Suppressor macrophage treated with lipopolysaccharide for 1 hour (primary cell): Measurements from ENCODE around the gene MYO18B.

ENCODE experiments used
- DNase-seq, 3 donors: peaks; one replicate each; pipeline ENCODE4 v3.0.0-alpha.2; 2020 to 2022

Gene MYO18B

DNA sequence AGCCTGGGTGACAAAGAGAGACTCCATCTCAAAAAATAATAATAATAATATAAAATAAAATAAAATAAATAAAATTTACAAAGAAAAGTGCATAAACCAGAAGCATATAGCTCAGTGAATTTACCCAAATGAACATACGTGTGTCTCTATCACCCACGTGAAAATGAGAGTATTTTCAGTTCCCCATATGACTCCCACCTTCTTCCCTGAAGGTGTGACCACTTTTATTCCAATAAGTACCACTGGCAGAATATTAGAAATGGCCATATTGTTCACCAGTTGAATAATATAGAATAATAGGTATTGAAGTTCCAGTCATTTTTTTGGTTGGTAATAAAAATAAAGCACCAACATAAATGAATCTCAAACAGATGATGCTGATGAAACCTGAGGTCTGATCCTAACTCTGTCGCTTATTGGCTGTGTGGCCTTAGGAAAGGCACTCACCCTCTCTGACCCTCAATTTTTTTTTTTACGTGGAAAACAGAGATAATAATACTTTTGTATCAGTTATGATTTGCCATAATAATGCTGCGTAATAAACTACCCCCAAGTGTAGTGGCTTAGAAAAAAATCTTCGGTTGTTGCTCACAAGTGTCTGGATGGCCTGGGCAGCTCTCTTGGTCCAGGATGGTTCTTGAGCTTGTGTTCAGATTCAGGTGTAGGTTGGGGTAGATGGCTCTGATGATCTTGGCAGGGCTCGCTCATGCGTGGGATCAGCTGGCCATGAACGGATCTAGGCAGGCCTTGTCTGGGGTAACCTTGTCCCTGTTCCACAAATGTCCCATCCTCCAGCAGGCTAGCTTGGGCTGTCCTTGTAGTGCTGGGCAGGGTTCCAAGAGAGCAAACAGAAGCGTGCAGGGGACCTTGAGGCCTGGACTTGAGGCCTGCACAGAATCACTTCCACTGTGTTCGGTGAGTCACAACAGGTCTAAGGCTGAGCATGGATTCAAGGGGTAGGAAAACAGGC is 88.1 kb downstream of the MYO18B start:
- no peak for DNase-seq

GRCh38 chr22:25833091-25833490 is 91.1 kb downstream of the MYO18B start:
- DNase-seq, result no peak

DNA sequence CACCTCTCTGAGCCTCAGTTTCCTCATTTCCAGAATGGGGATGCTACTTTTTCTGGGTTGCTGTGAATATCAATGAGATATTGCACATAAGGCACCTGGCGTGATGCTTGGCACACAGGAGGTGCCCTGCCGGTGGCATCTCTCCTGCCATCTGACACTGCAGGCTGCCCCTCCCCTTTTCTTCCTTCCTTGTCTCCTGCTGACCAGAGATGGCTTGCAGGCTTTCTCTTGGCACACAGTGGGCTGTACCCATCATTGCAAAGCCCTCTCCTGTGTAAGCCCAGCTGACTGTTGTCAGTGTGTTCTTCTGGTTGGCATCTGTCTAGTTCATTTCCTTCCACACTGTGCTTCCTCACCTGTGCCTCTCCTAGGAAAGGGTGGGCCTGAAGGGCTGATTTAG is 91.7 kb downstream of the MYO18B start:
- no peak for DNase-seq

DNA sequence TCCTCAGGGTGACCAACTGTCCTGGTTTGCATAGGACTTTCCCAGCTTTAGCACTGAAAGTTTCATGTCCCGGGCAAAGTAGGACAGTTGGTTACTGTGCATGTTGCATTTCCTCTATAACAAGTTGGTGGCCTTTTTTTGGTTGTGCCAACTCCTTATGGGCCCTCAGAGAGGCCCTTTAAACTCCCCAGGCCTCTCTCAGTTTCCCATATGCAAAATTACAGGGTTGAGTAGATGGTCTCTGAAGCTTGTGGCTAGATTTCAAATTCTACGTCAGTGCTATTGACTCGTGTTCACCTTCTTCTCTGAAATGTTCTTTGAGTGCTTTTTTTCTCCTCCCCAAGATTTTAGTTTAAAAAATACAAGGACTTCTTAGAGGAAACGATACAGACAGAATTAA is 92.5 kb downstream of the MYO18B start:
- DNase-seq, result no peak

DNA sequence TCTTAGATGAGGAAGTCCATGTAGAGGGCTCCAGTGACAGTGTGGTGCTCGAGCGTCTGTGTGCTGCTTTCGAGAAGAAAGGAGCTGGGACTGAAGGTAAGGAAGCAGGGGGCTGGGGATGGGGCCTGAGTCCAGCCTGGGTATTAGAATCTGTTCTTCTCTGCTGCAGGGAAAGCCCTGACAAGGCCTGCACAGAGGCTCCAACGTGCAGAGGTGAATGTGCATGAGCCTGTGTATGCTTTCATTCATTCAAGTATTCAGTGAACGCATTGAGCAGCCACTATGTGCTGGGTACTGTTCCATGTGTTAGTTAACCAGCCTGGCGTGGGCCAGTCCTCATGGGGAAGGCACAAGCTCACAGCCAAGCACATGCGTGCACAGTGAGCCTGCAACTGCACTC is 93.4 kb downstream of the MYO18B start:
- no peak for DNase-seq

DNA sequence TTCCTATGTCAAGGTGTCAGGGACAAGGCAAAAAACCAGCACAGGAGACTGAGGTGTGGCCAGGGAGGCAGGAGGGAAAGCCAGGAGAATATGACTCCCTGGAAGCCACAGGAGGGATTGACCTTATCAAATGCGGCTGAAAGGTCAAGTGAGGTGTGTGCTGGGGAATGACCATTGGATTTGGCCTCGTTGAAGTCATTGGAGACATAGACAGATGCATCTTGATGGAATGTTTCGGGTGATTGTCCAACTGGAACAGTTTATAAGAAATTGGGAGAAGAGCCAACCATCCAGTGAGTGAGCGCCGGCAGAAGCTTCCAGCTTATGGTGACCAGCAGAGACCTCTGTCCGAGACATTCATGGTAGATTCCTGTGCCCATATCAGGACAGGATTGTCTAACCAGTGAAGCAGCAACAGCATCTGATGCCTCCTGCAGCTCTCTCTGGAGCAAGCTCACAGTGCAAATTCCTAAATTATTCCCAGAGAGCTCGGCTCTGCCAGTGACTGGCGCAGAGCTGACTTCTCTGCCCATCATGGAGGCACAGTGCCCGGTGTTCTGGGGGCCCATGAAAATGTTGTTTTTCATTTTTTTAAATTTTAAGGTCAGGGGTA is 95.4 kb downstream of the MYO18B start:
- DNase-seq, result no peak

GRCh38 chr22:25838960-25839741 is 97.2 kb downstream of the MYO18B start:
- DNase-seq, result no peak

- DNase-seq, result no peak
Observed at GRCh38 chr22:25839755-25840154, 97.8 kb downstream of the MYO18B start.

DNA sequence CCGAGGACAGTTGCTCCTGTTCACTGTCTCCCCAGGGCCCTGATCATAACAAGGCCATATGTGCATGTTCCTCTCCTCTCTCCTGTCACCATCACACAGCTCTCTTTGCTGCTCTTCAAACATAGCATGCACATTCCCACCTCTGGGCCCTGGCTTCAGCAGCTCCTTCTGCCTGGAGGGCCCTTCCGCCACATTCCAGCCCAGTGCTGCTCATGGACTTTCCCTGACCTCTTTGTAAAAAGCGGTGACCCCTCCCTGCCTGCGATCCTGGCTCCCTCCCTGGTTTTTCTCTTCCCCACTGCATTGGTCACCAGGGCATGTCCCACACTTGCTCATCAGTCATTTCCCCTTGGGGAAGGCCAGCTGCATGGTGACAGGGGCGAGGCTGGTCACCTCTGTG is 98.2 kb downstream of the MYO18B start:
- DNase-seq, result no peak

GRCh38 chr22:25840891-25841290 is 98.9 kb downstream of the MYO18B start:
- DNase-seq, result no peak

- DNase-seq, result no peak
Observed at GRCh38 chr22:25841775-25842174, 99.8 kb downstream of the MYO18B start.

GRCh38 chr22:25843660-25844405 is 101.8 kb downstream of the MYO18B start:
- no peak for DNase-seq

- DNase-seq, result no peak
Observed at GRCh38 chr22:25844601-25845000, 102.6 kb downstream of the MYO18B start.

- peak; percentile 32 to 59 (median 37) for DNase-seq
Observed at GRCh38 chr22:25845985-25846745, 104.2 kb downstream of the MYO18B start.

DNA sequence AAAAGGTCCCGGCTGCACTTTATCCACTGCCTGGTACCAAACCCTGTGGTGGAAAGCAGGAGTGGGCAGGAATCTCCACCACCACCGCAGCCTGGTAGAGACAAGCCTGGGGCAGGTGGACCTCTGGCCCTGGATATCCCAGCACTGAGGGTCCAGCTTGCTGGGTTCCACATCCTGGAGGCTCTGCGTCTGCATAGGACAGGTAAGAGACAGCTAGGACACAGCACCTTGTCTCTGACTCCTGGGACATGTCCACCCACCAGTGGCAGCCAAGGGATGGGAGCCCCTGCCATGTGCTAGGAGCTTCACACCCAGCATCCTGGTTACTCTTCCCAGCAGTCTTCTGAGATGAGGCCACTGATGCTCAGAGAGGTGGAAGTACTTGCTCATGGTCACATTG is 105.5 kb downstream of the MYO18B start:
- no peak for DNase-seq

GRCh38 chr22:25848954-25849353 is 107.0 kb downstream of the MYO18B start:
- no peak for DNase-seq

DNA sequence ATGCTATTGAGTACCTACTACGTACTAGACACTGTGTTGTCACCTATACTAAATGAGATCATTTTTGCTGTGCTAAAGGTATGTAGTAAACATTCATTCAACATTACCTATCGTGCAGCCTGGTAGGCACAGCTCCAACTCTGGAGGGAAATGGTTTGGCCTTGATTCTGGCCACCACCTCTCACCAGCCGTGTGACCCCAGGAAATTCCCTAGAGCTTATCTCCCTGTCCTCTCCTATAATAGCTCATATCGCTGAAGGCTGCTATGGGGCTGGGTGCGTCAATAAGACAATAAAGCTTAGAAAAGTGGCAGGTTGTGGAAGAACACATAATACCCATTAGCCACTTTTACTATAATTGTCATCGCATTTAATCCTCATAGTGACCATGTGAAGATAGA is 107.5 kb downstream of the MYO18B start:
- DNase-seq, result no peak

DNA sequence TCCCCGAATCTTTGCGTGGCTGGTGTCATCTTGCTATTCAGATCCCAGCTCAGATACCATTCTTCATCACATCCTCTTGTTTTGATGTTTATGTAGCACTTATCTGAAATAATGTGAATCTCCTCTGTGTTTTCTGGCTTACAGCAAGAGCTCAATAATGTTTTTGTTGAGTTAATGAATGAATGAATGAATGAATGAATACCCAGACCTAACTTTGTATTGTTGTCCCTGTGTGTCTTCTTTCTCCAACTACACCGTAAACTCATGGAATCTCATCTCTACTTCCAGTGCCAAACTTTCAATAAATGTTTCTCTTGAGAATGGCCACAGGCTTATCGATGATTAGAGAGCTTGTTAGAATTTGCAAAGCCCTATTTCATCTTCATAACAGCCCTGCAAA is 110.2 kb downstream of the MYO18B start:
- DNase-seq, result no peak

- peak in 1 of 3 donors; percentile 14 for DNase-seq
Observed at GRCh38 chr22:25853078-25853477, 111.1 kb downstream of the MYO18B start.

GRCh38 chr22:25853501-25854284 is 111.7 kb downstream of the MYO18B start:
- no peak for DNase-seq

GRCh38 chr22:25869771-25870170 is 127.8 kb downstream of the MYO18B start:
- no peak for DNase-seq
